T-helper 1 cell treated with Interleukin-12 subunit alpha and Interleukin-12 subunit beta and Interleukin-4 antibody, amounts not matched to agents 30 μg/mL and 1 μg/mL, for 36 hours (primary cell): ENCODE measurements around the gene CHRNB1.

Source experiments
- H3K27ac Mint-ChIP-seq: one replicate; pipeline ENCODE4 v1.8.0; 2021; ENCODE audit warnings: mild to moderate bottlenecking, mixed read lengths
- H3K27me3 Mint-ChIP-seq: one replicate; pipeline ENCODE4 v1.8.0; 2021; ENCODE audit warnings: low read depth, mixed read lengths
- H3K36me3 Mint-ChIP-seq: one replicate; pipeline ENCODE4 v1.8.0; 2021; ENCODE audit warnings: low read depth, mixed read lengths
- H3K4me1 Mint-ChIP-seq: one replicate; pipeline ENCODE4 v1.8.0; 2021; ENCODE audit warnings: low read depth, mixed read lengths
- H3K4me3 Mint-ChIP-seq: one replicate; pipeline ENCODE4 v1.8.0; 2021; ENCODE audit warnings: mild to moderate bottlenecking, moderate library complexity, mixed read lengths
- H3K9me3 Mint-ChIP-seq: one replicate; pipeline ENCODE4 v1.8.0; 2021; ENCODE audit warnings: mixed read lengths

The CHRNB1 gene

GRCh38 chr17:7444682-7445618 lies at the start of gene CHRNB1:
Gene CHRNB1 (plus strand): TSS chr17:7445061. CDS start chr17:7445128, 67 bp downstream.
- H3K4me3 Mint-ChIP-seq = peak within 1 kb of the TSS; percentile 80
- no peaks in the 10 kb centered on the region for H3K9me3 Mint-ChIP-seq
- H3K36me3 Mint-ChIP-seq = peaks cover 28% of the 10 kb centered on the region
- peak within 1 kb of the TSS; percentile 14 for H3K27ac Mint-ChIP-seq
- peaks cover 33% of the 10 kb centered on the region for H3K4me1 Mint-ChIP-seq
- H3K27me3 Mint-ChIP-seq = peaks cover 33% of the 10 kb centered on the region

- peaks cover 14% of the 10 kb centered on the region for H3K36me3 Mint-ChIP-seq
- H3K4me1 Mint-ChIP-seq = peaks cover 19% of the 10 kb centered on the region
- peak overlapping the region; percentile 17 for H3K4me3 Mint-ChIP-seq
- H3K27me3 Mint-ChIP-seq = no peaks in the 10 kb centered on the region
- no peaks in the 10 kb centered on the region for H3K9me3 Mint-ChIP-seq
- no peak overlapping the region for H3K27ac Mint-ChIP-seq
Observed at GRCh38 chr17:7396147-7396546, 48.7 kb upstream of the CHRNB1 start.

- Mint-ChIP-seq H3K36me3 (peaks cover 2% of the 10 kb centered on the region), H3K4me1 (peaks cover 18% of the 10 kb centered on the region), H3K9me3 (no peaks in the 10 kb centered on the region), H3K27ac (no peak overlapping the region), H3K4me3 (no peak overlapping the region), H3K27me3 (no peaks in the 10 kb centered on the region)
Observed at GRCh38 chr17:7398612-7399011, 46.2 kb upstream of the CHRNB1 start.

- peaks cover 14% of the 10 kb centered on the region for H3K4me1 Mint-ChIP-seq
- peak overlapping the region; percentile 86 for H3K4me3 Mint-ChIP-seq
- no peaks in the 10 kb centered on the region for H3K9me3 Mint-ChIP-seq
- H3K27me3 Mint-ChIP-seq = peaks cover 20% of the 10 kb centered on the region
- H3K27ac Mint-ChIP-seq = peak overlapping the region; percentile 90
- peaks cover 4% of the 10 kb centered on the region for H3K36me3 Mint-ChIP-seq
Observed at GRCh38 chr17:7403043-7403726, 41.7 kb upstream of the CHRNB1 start.

GRCh38 chr17:7403727-7403976 lies 41.2 kb upstream of the CHRNB1 start:
- Mint-ChIP-seq H3K27me3 (peaks cover 20% of the 10 kb centered on the region), H3K4me1 (peaks cover 14% of the 10 kb centered on the region), H3K9me3 (no peaks in the 10 kb centered on the region), H3K27ac (peak overlapping the region; percentile 90), H3K4me3 (peak overlapping the region; percentile 86), H3K36me3 (peaks cover 4% of the 10 kb centered on the region)

GRCh38 chr17:7403977-7404736 lies 40.7 kb upstream of the CHRNB1 start, which contains the start of gene TMEM256:
Gene TMEM256 (minus strand): TSS chr17:7404097. CDS start chr17:7404084, 13 bp downstream.
- peaks cover 4% of the 10 kb centered on the region for H3K36me3 Mint-ChIP-seq
- H3K27ac Mint-ChIP-seq = peak within 1 kb of the TSS; percentile 90
- H3K27me3 Mint-ChIP-seq = peaks cover 23% of the 10 kb centered on the region
- H3K4me1 Mint-ChIP-seq = peaks cover 14% of the 10 kb centered on the region
- no peaks in the 10 kb centered on the region for H3K9me3 Mint-ChIP-seq
- H3K4me3 Mint-ChIP-seq = peak within 1 kb of the TSS; percentile 86

- peaks cover 12% of the 10 kb centered on the region for H3K4me1 Mint-ChIP-seq
- H3K36me3 Mint-ChIP-seq = peaks cover 4% of the 10 kb centered on the region
- no peaks in the 10 kb centered on the region for H3K9me3 Mint-ChIP-seq
- peak overlapping the region; percentile 90 for H3K27ac Mint-ChIP-seq
- H3K4me3 Mint-ChIP-seq = peak overlapping the region; percentile 86
- H3K27me3 Mint-ChIP-seq = peaks cover 25% of the 10 kb centered on the region
Observed at GRCh38 chr17:7404737-7405349, 40.0 kb upstream of the CHRNB1 start.

GRCh38 chr17:7405350-7406234 lies 39.3 kb upstream of the CHRNB1 start:
- Mint-ChIP-seq H3K9me3 (no peaks in the 10 kb centered on the region), H3K27ac (peak overlapping the region; percentile 78), H3K27me3 (peaks cover 25% of the 10 kb centered on the region), H3K4me3 (peak overlapping the region; percentile 82), H3K36me3 (peaks cover 4% of the 10 kb centered on the region), H3K4me1 (peaks cover 12% of the 10 kb centered on the region)

GRCh38 chr17:7406235-7406825 lies 38.5 kb upstream of the CHRNB1 start:
- H3K27me3 Mint-ChIP-seq = peaks cover 25% of the 10 kb centered on the region
- peak overlapping the region; percentile 78 for H3K27ac Mint-ChIP-seq
- no peaks in the 10 kb centered on the region for H3K9me3 Mint-ChIP-seq
- peaks cover 12% of the 10 kb centered on the region for H3K4me1 Mint-ChIP-seq
- H3K36me3 Mint-ChIP-seq = peaks cover 4% of the 10 kb centered on the region
- H3K4me3 Mint-ChIP-seq = peak overlapping the region; percentile 82

- Mint-ChIP-seq H3K9me3 (no peaks in the 10 kb centered on the region), H3K4me3 (no peak overlapping the region), H3K4me1 (peaks cover 9% of the 10 kb centered on the region), H3K36me3 (peaks cover 2% of the 10 kb centered on the region), H3K27me3 (peaks cover 25% of the 10 kb centered on the region), H3K27ac (no peak overlapping the region)
Observed at GRCh38 chr17:7407082-7407481, 37.8 kb upstream of the CHRNB1 start.

- no peak within 1 kb of the TSS for H3K27ac Mint-ChIP-seq
- peaks cover 2% of the 10 kb centered on the region for H3K36me3 Mint-ChIP-seq
- H3K27me3 Mint-ChIP-seq = peaks cover 25% of the 10 kb centered on the region
- no peaks in the 10 kb centered on the region for H3K9me3 Mint-ChIP-seq
- H3K4me3 Mint-ChIP-seq = no peak within 1 kb of the TSS
- H3K4me1 Mint-ChIP-seq = peaks cover 9% of the 10 kb centered on the region
Observed at GRCh38 chr17:7407485-7408251, 37.2 kb upstream of the CHRNB1 start, which contains the start of gene NLGN2. Gene NLGN2 (plus strand): TSS chr17:7407845. CDS start chr17:7408256, 411 bp downstream.

GRCh38 chr17:7408252-7408727 lies 36.6 kb upstream of the CHRNB1 start:
- peaks cover 5% of the 10 kb centered on the region for H3K4me1 Mint-ChIP-seq
- no peak overlapping the region for H3K27ac Mint-ChIP-seq
- H3K4me3 Mint-ChIP-seq = no peak overlapping the region
- H3K36me3 Mint-ChIP-seq = peaks cover 2% of the 10 kb centered on the region
- H3K9me3 Mint-ChIP-seq = no peaks in the 10 kb centered on the region
- peaks cover 25% of the 10 kb centered on the region for H3K27me3 Mint-ChIP-seq
